ENCODE data around the gene KLF15. TPM values are rescaled to one million over a fixed set of nuclear protein-coding genes. Genes with fewer than 3 reads are reported as not detected.

KLF15 gene
- total and polyA plus RNA-seq, 9 of the 15 experiments (the other 6 are each of a cell fraction or from before 2014, with no cell fraction given): 0.08 to 4.8 (median 1.2) TPM

GRCh38 chr3:126355777-126356372, 1.3 kb downstream of the KLF15 start (continued):
- TF ChIP-seq VEZF1 (CRISPR knock-in tag; IDR thresholded peaks at IDR 0.05) (peak; percentile 90), POU5F1 (IDR thresholded peaks at IDR 0.05; ENCODE audit: borderline replicate concordance, low read depth, low read length, partially characterized antibody) (no peak), TCFL5 (CRISPR knock-in tag; conservative IDR thresholded peaks at IDR 0.05) (no peak), FOXP1 (CRISPR knock-in tag; IDR thresholded peaks at IDR 0.05) (no peak), ZNF778 (CRISPR knock-in tag; IDR thresholded peaks at IDR 0.05) (no peak), GTF2A2 (tag; IDR thresholded peaks at IDR 0.05) (no peak), HCFC1 (IDR thresholded peaks at IDR 0.05; ENCODE audit: low read depth, low read length) (no peak), MAZ (CRISPR knock-in tag; conservative IDR thresholded peaks at IDR 0.05 in 1 of 2, IDR thresholded peaks at IDR 0.05 in 1 of 2) (peak; percentile 48 to 52; a peak in 2 of 4 replicates), BACH1 (tag; IDR thresholded peaks at IDR 0.05) (no peak), FOXM1 (IDR thresholded peaks at IDR 0.05; ENCODE audit: low read depth) (no peak), FOXM1 (CRISPR knock-in tag; IDR thresholded peaks at IDR 0.05; ENCODE audit: low read depth) (no peak), ARID1B (IDR thresholded peaks at IDR 0.05) (0 out of 2 replicates have a peak, but pooled peaks have one; percentile 34), ZNF197 (CRISPR knock-in tag; IDR thresholded peaks at IDR 0.05; ENCODE audit: low read depth) (no peak), CC2D1A (IDR thresholded peaks at IDR 0.05) (no peak), ZNF3 (CRISPR knock-in tag; IDR thresholded peaks at IDR 0.05) (no peak), PHB (CRISPR knock-in tag; IDR thresholded peaks at IDR 0.05) (no peak), DIDO1 (tag; IDR thresholded peaks at IDR 0.05; ENCODE audit: low read depth) (no peak), ERF (CRISPR knock-in tag; IDR thresholded peaks at IDR 0.05) (no peak)
- TF ChIP-seq, protein P1, sequence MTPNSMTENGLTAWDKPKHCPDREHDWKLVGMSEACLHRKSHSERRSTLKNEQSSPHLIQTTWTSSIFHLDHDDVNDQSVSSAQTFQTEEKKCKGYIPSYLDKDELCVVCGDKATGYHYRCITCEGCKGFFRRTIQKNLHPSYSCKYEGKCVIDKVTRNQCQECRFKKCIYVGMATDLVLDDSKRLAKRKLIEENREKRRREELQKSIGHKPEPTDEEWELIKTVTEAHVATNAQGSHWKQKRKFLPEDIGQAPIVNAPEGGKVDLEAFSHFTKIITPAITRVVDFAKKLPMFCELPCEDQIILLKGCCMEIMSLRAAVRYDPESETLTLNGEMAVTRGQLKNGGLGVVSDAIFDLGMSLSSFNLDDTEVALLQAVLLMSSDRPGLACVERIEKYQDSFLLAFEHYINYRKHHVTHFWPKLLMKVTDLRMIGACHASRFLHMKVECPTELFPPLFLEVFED (CRISPR knock-in tag; conservative IDR thresholded peaks at IDR 0.05): no peak
- TF ChIP-seq, protein P2, sequence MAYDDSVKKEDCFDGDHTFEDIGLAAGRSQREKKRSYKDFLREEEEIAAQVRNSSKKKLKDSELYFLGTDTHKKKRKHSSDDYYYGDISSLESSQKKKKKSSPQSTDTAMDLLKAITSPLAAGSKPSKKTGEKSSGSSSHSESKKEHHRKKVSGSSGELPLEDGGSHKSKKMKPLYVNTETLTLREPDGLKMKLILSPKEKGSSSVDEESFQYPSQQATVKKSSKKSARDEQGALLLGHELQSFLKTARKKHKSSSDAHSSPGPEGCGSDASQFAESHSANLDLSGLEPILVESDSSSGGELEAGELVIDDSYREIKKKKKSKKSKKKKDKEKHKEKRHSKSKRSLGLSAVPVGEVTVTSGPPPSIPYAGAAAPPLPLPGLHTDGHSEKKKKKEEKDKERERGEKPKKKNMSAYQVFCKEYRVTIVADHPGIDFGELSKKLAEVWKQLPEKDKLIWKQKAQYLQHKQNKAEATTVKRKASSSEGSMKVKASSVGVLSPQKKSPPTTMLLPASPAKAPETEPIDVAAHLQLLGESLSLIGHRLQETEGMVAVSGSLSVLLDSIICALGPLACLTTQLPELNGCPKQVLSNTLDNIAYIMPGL (CRISPR knock-in tag; IDR thresholded peaks at IDR 0.05): no peak
